ENCODE results near the gene FAM83C. TPM values are rescaled to one million over a fixed set of nuclear protein-coding genes. Genes with fewer than 3 reads are reported as not detected.

Gene FAM83C
- total and polyA plus RNA-seq, 8 donors = 6.5 TPM; not detected in 7

GRCh38 chr20:35279533-35280174 lies 12.6 kb downstream of the FAM83C start:
- DNase-seq = no peak
- Histone ChIP-seq H3K4me1 (peaks cover 29 to 77% (median 69%) of the 10 kb centered on the region in 4 donors), H3K27ac (peak overlapping the region; percentile 96 to 99 (median 99)), H3K36me3 (peaks cover 21 to 67% (median 56%) of the 10 kb centered on the region in 4 donors), H3K9me3 (no peaks in the 10 kb centered on the region), H3K27me3 (no peaks in the 10 kb centered on the region), H3K4me3 (no peak overlapping the region)
- intact Hi-C loops (cut with DNase I; ENCODE audit: low total_unique reads) = no loop called here
- TF ChIP-seq CTCF (IDR thresholded peaks at IDR 0.05) (no peak), POLR2A (IDR thresholded peaks at IDR 0.05) (no peak), EP300 (IDR thresholded peaks at IDR 0.05) (no peak), POLR2AphosphoS5 (IDR thresholded peaks at IDR 0.05) (no peak)
- WGBS, 5 donors = 78 to 91% (median 82%) methylated on average over 7 of the region's 7 CpGs

GRCh38 chr20:35279040-35279439 lies 13.2 kb downstream of the FAM83C start:
- Histone ChIP-seq H3K36me3 (peaks cover 21 to 74% (median 62%) of the 10 kb centered on the region in 4 donors), H3K4me3 (no peak overlapping the region), H3K4me1 (peaks cover 29 to 76% (median 69%) of the 10 kb centered on the region in 4 donors), H3K27me3 (no peaks in the 10 kb centered on the region), H3K27ac (peak overlapping the region; percentile 96 to 99 (median 99)), H3K9me3 (no peaks in the 10 kb centered on the region)
- WGBS, 5 donors = 26 to 67% (median 50%) methylated on average over 3 to 5 of the region's 5 CpGs
- TF ChIP-seq POLR2A (IDR thresholded peaks at IDR 0.05) (no peak), CTCF (IDR thresholded peaks at IDR 0.05) (no peak), POLR2AphosphoS5 (IDR thresholded peaks at IDR 0.05) (peak in 1 of 3 donors; percentile 46)
- intact Hi-C loops (cut with DNase I; ENCODE audit: low total_unique reads) = no loop called here
- peak in 1 of 2 donors; percentile 82 for DNase-seq

GRCh38 chr20:35277531-35278395 lies 14.5 kb downstream of the FAM83C start, which contains the start of gene MMP24OS:
Gene MMP24OS, minus strand, starts transcription at chr20:35278122. Its CDS starts 193 bp downstream, at chr20:35277929.
- H3K9me3 ChIP-seq = no peaks in the 10 kb centered on the region
- WGBS, 5 donors = 0 to 1% (median 0%) methylated on average over 13 to 75 of the region's 76 CpGs
- peak; percentile 94 to 97 for DNase-seq
- H3K27ac ChIP-seq = peak within 1 kb of the TSS; percentile 96 to 99 (median 99)
- TF ChIP-seq POLR2A (IDR thresholded peaks at IDR 0.05) = peak in 2 of 4 donors; percentile 86 to 91
- TF ChIP-seq EP300 (IDR thresholded peaks at IDR 0.05) = no peak
- TF ChIP-seq CTCF (IDR thresholded peaks at IDR 0.05) = peak in 1 of 7 experiments; percentile 15
- peak; percentile 96 to 99 (median 99) for TF ChIP-seq POLR2AphosphoS5 (IDR thresholded peaks at IDR 0.05)
- H3K36me3 ChIP-seq = peaks cover 18 to 76% (median 69%) of the 10 kb centered on the region in 4 donors
- no peaks in the 10 kb centered on the region for H3K27me3 ChIP-seq
- intact Hi-C loops (cut with DNase I; ENCODE audit: low total_unique reads) = no loop called here
- H3K4me3 ChIP-seq = peak within 1 kb of the TSS; percentile 70 to 93 (median 78)
- peaks cover 18 to 63% (median 57%) of the 10 kb centered on the region in 4 donors for H3K4me1 ChIP-seq

GRCh38 chr20:35277127-35277526 lies 15.1 kb downstream of the FAM83C start:
- Histone ChIP-seq H3K36me3 (peaks cover 18 to 70% (median 64%) of the 10 kb centered on the region in 4 donors), H3K4me1 (peaks cover 17 to 57% (median 51%) of the 10 kb centered on the region in 4 donors), H3K27me3 (no peaks in the 10 kb centered on the region), H3K27ac (peak overlapping the region; percentile 96 to 99 (median 99)), H3K4me3 (peak overlapping the region; percentile 70 to 93 (median 78)), H3K9me3 (no peaks in the 10 kb centered on the region)
- WGBS, 5 donors = 9 to 11% (median 11%) methylated on average over 9 to 10 of the region's 10 CpGs
- DNase-seq = no peak
- TF ChIP-seq POLR2AphosphoS5 (IDR thresholded peaks at IDR 0.05) (no peak), CTCF (IDR thresholded peaks at IDR 0.05) (no peak), POLR2A (IDR thresholded peaks at IDR 0.05) (no peak), EP300 (IDR thresholded peaks at IDR 0.05) (no peak)
- intact Hi-C loops (cut with DNase I; ENCODE audit: low total_unique reads) = no loop called here
